Measurements from ENCODE around the gene ZNF683.
A peak's percentile ranks its signal among the peaks of the same experiment; 100 is the strongest.

The ZNF683 gene

DNA sequence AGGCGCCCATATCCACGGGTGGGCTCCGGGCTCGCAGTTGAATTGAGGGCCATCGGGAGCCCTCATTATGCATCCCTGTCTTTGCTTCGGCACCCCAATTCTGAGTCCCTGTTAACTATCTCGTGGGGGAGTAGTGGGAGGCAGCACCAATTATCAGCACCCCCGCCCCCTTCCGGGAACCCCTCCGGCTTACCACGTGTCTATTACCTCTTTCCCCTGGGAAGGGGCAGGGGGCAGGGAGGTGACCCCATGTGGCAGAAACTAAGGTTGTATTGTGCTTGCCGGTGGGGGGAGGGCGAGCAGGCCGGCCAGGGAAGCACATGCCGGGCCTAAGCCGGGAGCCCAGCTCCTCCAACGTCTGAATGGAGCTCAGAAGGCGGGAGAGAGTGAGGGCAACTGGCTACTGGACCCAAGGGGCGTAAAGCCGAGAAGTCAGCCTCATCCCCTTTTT, 39.1 kb upstream of the ZNF683 start:
- Histone ChIP-seq H3K27me3 (replicated peaks; ENCODE audit: control insufficient read depth, insufficient read depth, low read length) (peaks cover 2% of the 10 kb centered on the region; the same call in 1 of the 2 replicates), H3K4me3 (replicated peaks; ENCODE audit: low read depth, low read length) (no peak overlapping the region), H3K36me3 (ENCODE audit: control insufficient read depth, insufficient read depth, low read length) (no peaks in the 10 kb centered on the region)
- no peak for DNase-seq (ENCODE audit: extremely low read depth, insufficient read length)
- TF ChIP-seq, protein P1, sequence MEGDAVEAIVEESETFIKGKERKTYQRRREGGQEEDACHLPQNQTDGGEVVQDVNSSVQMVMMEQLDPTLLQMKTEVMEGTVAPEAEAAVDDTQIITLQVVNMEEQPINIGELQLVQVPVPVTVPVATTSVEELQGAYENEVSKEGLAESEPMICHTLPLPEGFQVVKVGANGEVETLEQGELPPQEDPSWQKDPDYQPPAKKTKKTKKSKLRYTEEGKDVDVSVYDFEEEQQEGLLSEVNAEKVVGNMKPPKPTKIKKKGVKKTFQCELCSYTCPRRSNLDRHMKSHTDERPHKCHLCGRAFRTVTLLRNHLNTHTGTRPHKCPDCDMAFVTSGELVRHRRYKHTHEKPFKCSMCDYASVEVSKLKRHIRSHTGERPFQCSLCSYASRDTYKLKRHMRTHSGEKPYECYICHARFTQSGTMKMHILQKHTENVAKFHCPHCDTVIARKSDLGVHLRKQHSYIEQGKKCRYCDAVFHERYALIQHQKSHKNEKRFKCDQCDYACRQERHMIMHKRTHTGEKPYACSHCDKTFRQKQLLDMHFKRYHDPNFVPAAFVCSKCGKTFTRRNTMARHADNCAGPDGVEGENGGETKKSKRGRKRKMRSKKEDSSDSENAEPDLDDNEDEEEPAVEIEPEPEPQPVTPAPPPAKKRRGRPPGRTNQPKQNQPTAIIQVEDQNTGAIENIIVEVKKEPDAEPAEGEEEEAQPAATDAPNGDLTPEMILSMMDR (IDR thresholded peaks at IDR 0.05; ENCODE audit: insufficient read depth, low read length, poor library complexity, severe bottlenecking) = no peak

DNA sequence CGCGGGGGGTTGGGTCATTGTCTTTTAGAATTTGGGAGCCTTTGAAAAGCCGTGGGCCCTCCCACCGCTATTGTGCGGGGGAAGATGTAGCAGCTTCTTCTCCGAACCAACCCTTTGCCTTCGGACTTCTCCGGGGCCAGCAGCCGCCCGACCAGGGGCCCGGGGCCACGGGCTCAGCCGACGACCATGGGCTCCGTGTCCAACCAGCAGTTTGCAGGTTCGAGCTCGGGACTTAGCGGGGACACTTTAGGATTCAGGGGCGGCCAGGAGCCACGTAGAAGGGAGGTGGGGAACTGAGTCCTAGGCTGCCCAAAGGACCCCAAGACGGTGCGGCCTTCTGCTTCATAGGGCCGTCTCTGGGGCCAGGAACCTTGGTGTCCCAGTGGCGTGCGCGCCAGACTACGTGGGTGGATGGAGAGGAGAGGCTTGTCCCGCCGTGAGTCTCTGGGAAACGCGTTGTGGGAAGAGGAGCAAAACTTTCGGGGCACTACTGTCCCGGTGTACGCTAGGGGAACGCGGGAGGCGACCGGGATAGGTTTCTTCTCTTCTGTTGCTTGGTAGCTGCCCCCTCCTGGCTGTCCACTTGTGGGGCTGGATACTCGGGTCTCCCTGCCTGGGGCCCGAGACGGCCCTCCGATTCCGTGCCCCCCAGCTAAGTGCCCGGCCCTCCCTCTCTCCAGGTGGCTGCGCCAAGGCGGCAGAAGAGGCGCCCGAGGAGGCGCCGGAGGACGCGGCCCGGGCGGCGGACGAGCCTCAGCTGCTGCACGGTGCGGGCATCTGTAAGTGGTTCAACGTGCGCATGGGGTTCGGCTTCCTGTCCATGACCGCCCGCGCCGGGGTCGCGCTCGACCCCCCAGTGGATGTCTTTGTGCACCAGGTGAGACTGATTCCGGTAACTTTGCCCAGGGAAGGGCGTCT, 38.4 kb upstream of the ZNF683 start, which contains the start of gene LIN28A:
LIN28A (plus strand) TSS at position 112 of the 918 bp plus-strand sequence; CDS start at position 187, 75 bp downstream.
- Histone ChIP-seq H3K4me3 (replicated peaks; ENCODE audit: low read depth, low read length) (no peak within 1 kb of the TSS), H3K27me3 (replicated peaks; ENCODE audit: control insufficient read depth, insufficient read depth, low read length) (peaks cover 2% of the 10 kb centered on the region; the same call in 1 of the 2 replicates), H3K36me3 (ENCODE audit: control insufficient read depth, insufficient read depth, low read length) (no peaks in the 10 kb centered on the region)
- no peak for DNase-seq (ENCODE audit: extremely low read depth, insufficient read length)
- TF ChIP-seq, protein P1 (IDR thresholded peaks at IDR 0.05; ENCODE audit: insufficient read depth, low read length, poor library complexity, severe bottlenecking) = no peak

DNA sequence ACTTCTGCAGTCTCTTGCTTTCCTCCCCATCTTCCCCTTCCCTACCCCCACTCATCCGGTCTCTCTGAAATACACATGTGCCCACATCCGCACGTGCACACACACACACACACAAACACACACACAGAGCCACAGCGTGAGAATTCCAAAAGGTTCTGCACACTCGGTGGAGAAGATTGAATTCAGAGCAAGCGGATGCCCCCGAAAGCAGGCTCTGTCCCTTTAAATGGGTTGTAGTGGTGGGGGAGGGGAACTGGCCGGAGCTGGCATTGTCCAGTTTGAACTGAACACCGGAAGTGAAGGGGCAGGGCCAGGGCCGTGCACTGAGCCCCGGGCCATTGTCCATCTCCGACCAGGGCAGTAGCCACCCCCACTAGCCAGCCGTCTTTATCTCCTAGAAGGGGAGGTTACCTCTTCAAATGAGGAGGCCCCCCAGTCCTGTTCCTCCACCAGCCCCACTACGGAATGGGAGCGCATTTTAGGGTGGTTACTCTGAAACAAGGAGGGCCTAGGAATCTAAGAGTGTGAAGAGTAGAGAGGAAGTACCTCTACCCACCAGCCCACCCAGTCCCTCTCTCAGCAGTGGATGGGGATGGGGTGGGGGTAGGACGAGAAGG, 36.7 kb upstream of the ZNF683 start:
- H3K4me3 ChIP-seq (replicated peaks; ENCODE audit: low read depth, low read length) = no peak overlapping the region
- H3K27me3 ChIP-seq (replicated peaks; ENCODE audit: control insufficient read depth, insufficient read depth, low read length) = peaks cover 2% of the 10 kb centered on the region; the same call in 1 of the 2 replicates
- H3K36me3 ChIP-seq (ENCODE audit: control insufficient read depth, insufficient read depth, low read length) = no peaks in the 10 kb centered on the region
- TF ChIP-seq, protein P1 (IDR thresholded peaks at IDR 0.05; ENCODE audit: insufficient read depth, low read length, poor library complexity, severe bottlenecking) = no peak
- DNase-seq (ENCODE audit: extremely low read depth, insufficient read length) = no peak

DNA sequence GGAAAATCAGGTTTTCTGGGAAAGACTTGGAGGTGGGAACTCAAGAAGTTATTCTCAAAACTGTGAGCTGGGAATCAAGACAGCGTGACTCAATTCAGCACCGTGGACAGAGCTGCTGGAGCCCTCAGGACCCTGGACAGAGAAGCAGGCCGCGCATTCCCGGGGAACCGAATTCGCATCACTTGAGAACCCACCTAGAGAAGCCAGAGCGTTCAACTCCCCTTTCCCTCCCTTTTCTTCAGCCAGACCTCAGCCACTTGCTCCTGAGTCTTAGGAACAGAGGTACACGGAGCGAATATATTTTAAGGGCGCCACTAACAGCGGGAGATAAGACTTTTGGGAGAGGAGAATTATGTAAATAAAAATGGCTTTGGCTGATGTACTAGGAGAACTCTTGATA, 36.1 kb upstream of the ZNF683 start:
- Histone ChIP-seq H3K36me3 (ENCODE audit: control insufficient read depth, insufficient read depth, low read length) (no peaks in the 10 kb centered on the region), H3K4me3 (replicated peaks; ENCODE audit: low read depth, low read length) (no peak overlapping the region), H3K27me3 (replicated peaks; ENCODE audit: control insufficient read depth, insufficient read depth, low read length) (peaks cover 2% of the 10 kb centered on the region; the same call in 1 of the 2 replicates)
- DNase-seq (ENCODE audit: extremely low read depth, insufficient read length) = peak; percentile 30
- TF ChIP-seq, protein P1 (IDR thresholded peaks at IDR 0.05; ENCODE audit: insufficient read depth, low read length, poor library complexity, severe bottlenecking) = no peak

DNA sequence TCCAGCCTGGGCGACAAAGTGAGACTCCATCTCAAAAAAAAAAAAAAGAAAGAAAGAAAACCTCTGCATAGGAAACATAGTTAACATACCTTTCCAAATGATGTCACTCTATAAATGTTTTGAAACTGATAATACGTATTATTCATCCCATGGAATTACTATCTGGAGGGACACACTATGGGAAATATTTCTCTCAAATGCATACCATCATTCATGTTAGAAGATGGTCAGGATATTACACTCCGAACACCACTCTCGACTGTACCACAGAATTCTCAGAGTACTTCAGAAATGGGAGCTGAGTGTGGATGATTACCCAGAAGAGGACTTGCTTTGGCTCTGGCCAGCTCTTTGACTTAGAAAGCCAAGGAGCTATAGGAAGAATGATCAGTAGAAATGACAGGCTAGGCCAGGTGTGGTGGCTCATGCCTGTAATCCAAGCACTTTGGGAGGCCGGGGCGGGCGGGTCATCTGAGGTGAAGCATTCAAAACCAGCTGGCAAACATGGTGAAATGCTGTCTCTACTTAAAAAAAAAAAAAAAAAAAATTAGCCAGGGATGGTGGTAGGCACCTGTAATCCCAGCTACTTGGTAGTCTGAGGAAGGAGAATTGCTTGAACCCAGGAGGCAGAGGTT, 32.8 kb upstream of the ZNF683 start:
- H3K27me3 ChIP-seq (replicated peaks; ENCODE audit: control insufficient read depth, insufficient read depth, low read length) = no peaks in the 10 kb centered on the region
- TF ChIP-seq, protein P1 (IDR thresholded peaks at IDR 0.05; ENCODE audit: insufficient read depth, low read length, poor library complexity, severe bottlenecking) = no peak
- H3K4me3 ChIP-seq (replicated peaks; ENCODE audit: low read depth, low read length) = no peak overlapping the region
- no peaks in the 10 kb centered on the region for H3K36me3 ChIP-seq (ENCODE audit: control insufficient read depth, insufficient read depth, low read length)
- no peak for DNase-seq (ENCODE audit: extremely low read depth, insufficient read length)
